DOHH2 (cell line): ENCODE results near the gene ATXN7L1.

ENCODE experiments used
- EZH2phosphoT487 ChIP-seq: fragments of 200-600 bp; sonication (generic); IDR thresholded peaks from 2 replicates; pipeline ENCODE4 v1.6.1; 2017; ENCODE audit warnings: borderline replicate concordance, mild to moderate bottlenecking, antibody characterized with exemption, low read length, moderate library complexity, mixed read lengths
- TF ChIP-seq, protein P1 (sequence below): fragments of 200-600 bp; sonication (generic); IDR thresholded peaks from one replicate; pipeline ENCODE4 v1.5.1; 2014; ENCODE audit warnings: antibody characterized with exemption, mild to moderate bottlenecking, low read depth, low read length; ENCODE audit not compliant: poor library complexity, severe bottlenecking

DNA sequence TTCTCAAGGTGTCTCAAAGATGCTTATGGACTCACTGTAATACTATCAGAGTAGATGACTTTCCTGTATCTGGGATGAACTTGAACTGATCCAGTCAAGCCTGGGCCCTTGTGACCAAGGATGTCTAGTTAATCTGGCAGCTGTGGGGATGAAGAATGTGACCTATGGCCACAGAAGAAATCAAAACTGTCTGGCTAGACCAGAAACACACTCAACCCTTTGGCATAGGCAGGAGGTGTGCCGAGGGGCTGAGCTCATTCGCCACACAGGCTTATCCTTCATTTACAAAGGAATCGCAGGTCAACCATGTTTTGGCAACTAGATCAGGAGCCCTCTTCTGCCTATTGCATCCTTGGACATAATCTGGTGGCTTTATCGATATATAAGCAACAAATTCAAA, 110.6 kb downstream of the ATXN7L1 start:
- TF ChIP-seq, protein P1, sequence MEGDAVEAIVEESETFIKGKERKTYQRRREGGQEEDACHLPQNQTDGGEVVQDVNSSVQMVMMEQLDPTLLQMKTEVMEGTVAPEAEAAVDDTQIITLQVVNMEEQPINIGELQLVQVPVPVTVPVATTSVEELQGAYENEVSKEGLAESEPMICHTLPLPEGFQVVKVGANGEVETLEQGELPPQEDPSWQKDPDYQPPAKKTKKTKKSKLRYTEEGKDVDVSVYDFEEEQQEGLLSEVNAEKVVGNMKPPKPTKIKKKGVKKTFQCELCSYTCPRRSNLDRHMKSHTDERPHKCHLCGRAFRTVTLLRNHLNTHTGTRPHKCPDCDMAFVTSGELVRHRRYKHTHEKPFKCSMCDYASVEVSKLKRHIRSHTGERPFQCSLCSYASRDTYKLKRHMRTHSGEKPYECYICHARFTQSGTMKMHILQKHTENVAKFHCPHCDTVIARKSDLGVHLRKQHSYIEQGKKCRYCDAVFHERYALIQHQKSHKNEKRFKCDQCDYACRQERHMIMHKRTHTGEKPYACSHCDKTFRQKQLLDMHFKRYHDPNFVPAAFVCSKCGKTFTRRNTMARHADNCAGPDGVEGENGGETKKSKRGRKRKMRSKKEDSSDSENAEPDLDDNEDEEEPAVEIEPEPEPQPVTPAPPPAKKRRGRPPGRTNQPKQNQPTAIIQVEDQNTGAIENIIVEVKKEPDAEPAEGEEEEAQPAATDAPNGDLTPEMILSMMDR: no peak
- TF ChIP-seq EZH2phosphoT487: no peak
